HepG2 (cell line): ENCODE data around the gene CRTC2. TPM values are rescaled to one million over a fixed set of nuclear protein-coding genes. Genes with fewer than 3 reads are reported as not detected.

Experiments
- BCLAF1 ChIP-seq: fragments of 450-650 bp; IDR thresholded peaks from 2 replicates; pipeline ENCODE4 v1.6.1; 2017; ENCODE audit warnings: mild to moderate bottlenecking
- DZIP1 ChIP-seq: sonication (generic); formaldehyde crosslinking; IDR thresholded peaks from 2 replicates; pipeline ENCODE4 v1.5.0; 2020; ENCODE audit warnings: mild to moderate bottlenecking, missing genetic modification reagents
- ELF1 ChIP-seq: sonication (generic); formaldehyde crosslinking; IDR thresholded peaks from 2 replicates; pipeline ENCODE4 v1.4.0; 2020; ENCODE audit warnings: missing genetic modification reagents
- ERF ChIP-seq: IDR thresholded peaks from 2 replicates; pipeline ENCODE4 v1.6.1; 2018; ENCODE audit warnings: missing biosample characterization, missing genetic modification reagents
- FLYWCH1 ChIP-seq: sonication (generic); formaldehyde crosslinking; IDR thresholded peaks from 2 replicates; pipeline ENCODE4 v1.8.1; 2023; ENCODE audit warnings: mild to moderate bottlenecking, missing genetic modification reagents
- JDP2 ChIP-seq: sonication (generic); formaldehyde crosslinking; IDR thresholded peaks from 2 replicates; pipeline ENCODE4 v1.8.1; 2022; ENCODE audit warnings: missing genetic modification reagents, borderline replicate concordance
- KLF12 ChIP-seq: sonication (generic); formaldehyde crosslinking; IDR thresholded peaks from 2 replicates; pipeline ENCODE4 v1.4.0; 2020; ENCODE audit warnings: missing genetic modification reagents, borderline replicate concordance
- KLF16 ChIP-seq, 2 experiments: sonication (generic) in 1 of 2; formaldehyde crosslinking in 1 of 2; IDR thresholded peaks; 2 replicates each; pipeline versions ENCODE4 v1.6.1 to v1.8.0; 2016 to 2023; ENCODE audit warnings: missing genetic modification reagents in 2 of 2, missing compliant biosample characterization in 1 of 2
- MAFF ChIP-seq: IDR thresholded peaks from 2 replicates; pipeline ENCODE4 v1.6.1; 2011; ENCODE audit warnings: low read depth, low read length, improper control_type of control experiment
- MYPOP ChIP-seq: sonication (generic); formaldehyde crosslinking; IDR thresholded peaks from 2 replicates; pipeline ENCODE4 v1.8.1; 2023; ENCODE audit warnings: mild to moderate bottlenecking, moderate library complexity, missing genetic modification reagents
- PLRG1 ChIP-seq: fragments of 450-650 bp; conservative IDR thresholded peaks from 2 replicates; pipeline ENCODE4 v1.6.1; 2016
- RFXAP ChIP-seq: sonication (generic); formaldehyde crosslinking; IDR thresholded peaks from 2 replicates; pipeline ENCODE4 v1.4.0; 2020; ENCODE audit warnings: missing genetic modification reagents, borderline replicate concordance
- TARDBP ChIP-seq: sonication (generic); formaldehyde crosslinking; IDR thresholded peaks from 2 replicates; pipeline ENCODE4 v1.8.0; 2022; ENCODE audit warnings: mild to moderate bottlenecking, missing genetic modification reagents
- TEAD3 ChIP-seq: optimal IDR thresholded peaks from 2 replicates; pipeline ENCODE3; 2016; ENCODE audit warnings: borderline replicate concordance
- ZBTB49 ChIP-seq: sonication (generic); formaldehyde crosslinking; IDR thresholded peaks from 2 replicates; pipeline ENCODE4 v1.4.0; 2020; ENCODE audit warnings: missing genetic modification reagents, borderline replicate concordance
- ZNF251 ChIP-seq: sonication (generic); formaldehyde crosslinking; IDR thresholded peaks from 2 replicates; pipeline ENCODE4 v1.9.0; 2021; ENCODE audit warnings: mild to moderate bottlenecking, missing genetic modification reagents
- ZNF335 ChIP-seq: sonication (generic); formaldehyde crosslinking; IDR thresholded peaks from 2 replicates; pipeline ENCODE4 v1.4.0; 2020; ENCODE audit warnings: missing genetic modification reagents
- ZSCAN29 ChIP-seq: sonication (generic); formaldehyde crosslinking; conservative IDR thresholded peaks from 2 replicates; pipeline ENCODE4 v1.4.0; 2020; ENCODE audit warnings: mild to moderate bottlenecking, missing genetic modification reagents
- polyA plus RNA-seq, 8 experiments: library from polyadenylated mRNA; depleted of rRNA in 3 of 8; stranded (reverse) in 7 of 8; unstranded in 1 of 8; fragments of >200 nt; fragmentation: Illumina TruSeq in 4 of 8; extraction: Trizol in 4 of 8; gene quantifications; 2 replicates each; pipeline versions ENCODE4 v1.2.1 to v1.2.3, GENCODE V29; 2011 to 2016; ENCODE audit warnings: low read depth in 4 of 8, missing spikeins in 1 of 8, mixed read lengths in 1 of 8; ENCODE audit not compliant: insufficient read depth in 1 of 8
- total RNA-seq, 5 experiments: library from RNA; depleted of rRNA; stranded (reverse); fragments of >200 nt; fragmentation: Illumina TruSeq; extraction: Trizol; gene quantifications; 2 replicates each; pipeline ENCODE4 v1.2.3, GENCODE V29; 2016; ENCODE audit warnings: low read depth in 1 of 5

The CRTC2 gene
- total and polyA plus RNA-seq, 2 of the 13 experiments (the other 11 are each of a cell fraction or from before 2014, with no cell fraction given) = 6.1 to 26.7 TPM

GRCh38 chr1:153977250-153978240 lies 19.1 kb upstream of the CRTC2 start, which contains the start of gene JTB (continued):
- no peak for TF ChIP-seq ZBTB49 (CRISPR knock-in tag)
- TF ChIP-seq TEAD3 (CRISPR knock-in tag) = no peak
- TF ChIP-seq RFXAP (CRISPR knock-in tag) = no peak; the same call in 1 of the 2 replicates
- peak; percentile 79; the same call in 1 of the 2 replicates for TF ChIP-seq TARDBP (CRISPR knock-in tag)
- no peak; the same call in 1 of the 2 replicates for TF ChIP-seq JDP2 (CRISPR knock-in tag)
- TF ChIP-seq MAFF = no peak
- no peak for TF ChIP-seq BCLAF1
- no peak for TF ChIP-seq DZIP1
- 0 out of 4 replicates have a peak, but pooled peaks of 1 of the 2 experiments have one; percentile 71 for TF ChIP-seq KLF16 (CRISPR knock-in tag; IDR thresholded peaks at IDR 0.05)
- TF ChIP-seq KLF12 (CRISPR knock-in tag) = no peak
- TF ChIP-seq ELF1 (CRISPR knock-in tag) = peak; percentile 92
- no peak for TF ChIP-seq ZNF251
- TF ChIP-seq MYPOP (CRISPR knock-in tag) = no peak
- peak; percentile 67; the same call in 1 of the 2 replicates for TF ChIP-seq ZNF335 (CRISPR knock-in tag)
- TF ChIP-seq PLRG1 = no peak
- TF ChIP-seq FLYWCH1 (CRISPR knock-in tag) = no peak
- TF ChIP-seq ZSCAN29 = peak; percentile 43; the same call in 1 of the 2 replicates
- TF ChIP-seq ERF (CRISPR knock-in tag) = peak; percentile 80
